ENCODE data around the gene CWC27.

DNA sequence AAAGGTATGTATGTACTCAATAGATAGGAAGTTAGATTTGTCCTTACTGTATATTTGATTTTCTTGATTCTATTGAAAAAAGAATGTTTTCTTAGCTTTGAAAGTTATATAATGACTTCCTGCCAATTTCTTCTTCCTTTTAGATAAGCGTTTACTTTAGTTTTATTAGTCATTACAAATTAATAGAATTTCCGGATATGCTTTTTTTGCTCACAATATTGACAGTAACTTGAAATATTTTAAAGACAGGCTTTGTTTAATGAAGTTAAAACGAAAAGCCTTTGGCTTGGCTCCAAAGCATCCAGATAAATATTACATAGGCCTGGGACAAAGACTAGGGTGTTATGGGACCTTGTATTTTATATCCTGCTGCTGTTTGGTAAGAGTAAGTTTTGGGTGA is 49.5 kb downstream of the CWC27 start:
- TF ChIP-seq, protein P1, sequence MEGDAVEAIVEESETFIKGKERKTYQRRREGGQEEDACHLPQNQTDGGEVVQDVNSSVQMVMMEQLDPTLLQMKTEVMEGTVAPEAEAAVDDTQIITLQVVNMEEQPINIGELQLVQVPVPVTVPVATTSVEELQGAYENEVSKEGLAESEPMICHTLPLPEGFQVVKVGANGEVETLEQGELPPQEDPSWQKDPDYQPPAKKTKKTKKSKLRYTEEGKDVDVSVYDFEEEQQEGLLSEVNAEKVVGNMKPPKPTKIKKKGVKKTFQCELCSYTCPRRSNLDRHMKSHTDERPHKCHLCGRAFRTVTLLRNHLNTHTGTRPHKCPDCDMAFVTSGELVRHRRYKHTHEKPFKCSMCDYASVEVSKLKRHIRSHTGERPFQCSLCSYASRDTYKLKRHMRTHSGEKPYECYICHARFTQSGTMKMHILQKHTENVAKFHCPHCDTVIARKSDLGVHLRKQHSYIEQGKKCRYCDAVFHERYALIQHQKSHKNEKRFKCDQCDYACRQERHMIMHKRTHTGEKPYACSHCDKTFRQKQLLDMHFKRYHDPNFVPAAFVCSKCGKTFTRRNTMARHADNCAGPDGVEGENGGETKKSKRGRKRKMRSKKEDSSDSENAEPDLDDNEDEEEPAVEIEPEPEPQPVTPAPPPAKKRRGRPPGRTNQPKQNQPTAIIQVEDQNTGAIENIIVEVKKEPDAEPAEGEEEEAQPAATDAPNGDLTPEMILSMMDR (IDR thresholded peaks at IDR 0.05): no peak
- TF ChIP-seq POLR2A (IDR thresholded peaks at IDR 0.05): no peak

Measured in body of pancreas (tissue), 4 donors.